HG03060 (cell line): ENCODE data around the gene ERVH48-1.
"Not testable (repeated sequence)": the region's sequence is repeated elsewhere in the genome, so short reads cannot be mapped to it uniquely, and the experiment has no call there.

Source experiments
- ATAC-seq: cut with Tn5 transposase; IDR thresholded peaks from one replicate; pipeline ENCODE4 v1.9.1; 2021; ENCODE audit warnings: low read depth, moderate number of reproducible peaks; ENCODE audit not compliant: unreplicated experiment

The ERVH48-1 gene

GRCh38 chr21:42925114-42925926 is at the start of gene ERVH48-1:
TSS of gene ERVH48-1 (minus strand) at chr21:42925630. CDS start at chr21:42919006, 6,624 bp downstream.
- no peak for ATAC-seq

- ATAC-seq: peak; percentile 72
These were observed 48.8 kb upstream of the ERVH48-1 start, which contains the start of gene PKNOX1 for GRCh38 chr21:42973991-42974831. TSS of gene PKNOX1 (plus strand) at chr21:42974562. CDS start at chr21:43004382, 29,820 bp downstream.

GRCh38 chr21:42973309-42973990 is 48.0 kb upstream of the ERVH48-1 start:
- no peak for ATAC-seq

GRCh38 chr21:42971897-42972275 is 46.5 kb upstream of the ERVH48-1 start:
- no peak for ATAC-seq

GRCh38 chr21:42970946-42971653 is 45.7 kb upstream of the ERVH48-1 start:
- no peak for ATAC-seq

- no peak for ATAC-seq
These were observed 43.8 kb upstream of the ERVH48-1 start for GRCh38 chr21:42969193-42969600.

GRCh38 chr21:42967616-42968015 is 42.2 kb upstream of the ERVH48-1 start:
- ATAC-seq: not testable (repeated sequence)

GRCh38 chr21:42965211-42965560 is 39.8 kb upstream of the ERVH48-1 start:
- no peak for ATAC-seq

GRCh38 chr21:42964546-42965210 is 39.2 kb upstream of the ERVH48-1 start:
- ATAC-seq: no peak

- no peak for ATAC-seq
These were observed 38.7 kb upstream of the ERVH48-1 start for GRCh38 chr21:42964086-42964485.

- no peak for ATAC-seq
These were observed 37.1 kb upstream of the ERVH48-1 start for GRCh38 chr21:42962380-42963007.

- ATAC-seq: no peak
These were observed 34.3 kb upstream of the ERVH48-1 start for GRCh38 chr21:42959728-42960127.

- not testable (repeated sequence) for ATAC-seq
These were observed 32.7 kb upstream of the ERVH48-1 start for GRCh38 chr21:42958122-42958521.

GRCh38 chr21:42956824-42957630 is 31.6 kb upstream of the ERVH48-1 start:
- ATAC-seq: peak; percentile 52

- ATAC-seq: not testable (repeated sequence)
These were observed 25.8 kb upstream of the ERVH48-1 start for GRCh38 chr21:42951193-42951592.

- ATAC-seq: not testable (repeated sequence)
These were observed 23.8 kb upstream of the ERVH48-1 start for GRCh38 chr21:42949094-42949755.

- ATAC-seq: no peak
These were observed 16.8 kb upstream of the ERVH48-1 start for GRCh38 chr21:42942244-42942643.

- no peak for ATAC-seq
These were observed 16.3 kb upstream of the ERVH48-1 start for GRCh38 chr21:42941696-42942085.
